ENCODE data around the gene HOXA3.

HOXA3 gene

GRCh38 chr7:27101957-27102580 is 50.3 kb downstream of the HOXA3 start:
- Mint-ChIP-seq H3K4me1 (ENCODE audit: low read depth) (peaks cover 11% of the 10 kb centered on the region), H3K27ac (no peak overlapping the region), H3K27me3 (ENCODE audit: low read depth) (peaks cover 81% of the 10 kb centered on the region), H3K36me3 (ENCODE audit: low read depth) (peaks cover 20% of the 10 kb centered on the region), H3K4me3 (no peak overlapping the region), H3K9me3 (no peaks in the 10 kb centered on the region)

- Mint-ChIP-seq H3K27me3 (ENCODE audit: low read depth) (peaks cover 83% of the 10 kb centered on the region), H3K27ac (no peak overlapping the region), H3K4me3 (no peak overlapping the region), H3K9me3 (no peaks in the 10 kb centered on the region), H3K4me1 (ENCODE audit: low read depth) (peaks cover 11% of the 10 kb centered on the region), H3K36me3 (ENCODE audit: low read depth) (peaks cover 20% of the 10 kb centered on the region)
These were observed 51.0 kb downstream of the HOXA3 start for GRCh38 chr7:27101171-27101956.

GRCh38 chr7:27100694-27101170 is 51.7 kb downstream of the HOXA3 start:
- H3K27ac Mint-ChIP-seq: no peak overlapping the region
- H3K27me3 Mint-ChIP-seq (ENCODE audit: low read depth): peaks cover 83% of the 10 kb centered on the region
- H3K4me3 Mint-ChIP-seq: no peak overlapping the region
- H3K9me3 Mint-ChIP-seq: no peaks in the 10 kb centered on the region
- peaks cover 20% of the 10 kb centered on the region for H3K36me3 Mint-ChIP-seq (ENCODE audit: low read depth)
- H3K4me1 Mint-ChIP-seq (ENCODE audit: low read depth): peaks cover 12% of the 10 kb centered on the region

GRCh38 chr7:27099453-27100370 is 52.7 kb downstream of the HOXA3 start:
- Mint-ChIP-seq H3K4me1 (ENCODE audit: low read depth) (peaks cover 18% of the 10 kb centered on the region), H3K9me3 (no peaks in the 10 kb centered on the region), H3K27ac (no peak overlapping the region), H3K36me3 (ENCODE audit: low read depth) (peaks cover 20% of the 10 kb centered on the region), H3K27me3 (ENCODE audit: low read depth) (peaks cover 85% of the 10 kb centered on the region), H3K4me3 (no peak overlapping the region)

- H3K27ac Mint-ChIP-seq: no peak overlapping the region
- H3K36me3 Mint-ChIP-seq (ENCODE audit: low read depth): peaks cover 20% of the 10 kb centered on the region
- peaks cover 86% of the 10 kb centered on the region for H3K27me3 Mint-ChIP-seq (ENCODE audit: low read depth)
- H3K4me3 Mint-ChIP-seq: no peak overlapping the region
- H3K4me1 Mint-ChIP-seq (ENCODE audit: low read depth): peaks cover 17% of the 10 kb centered on the region
- no peaks in the 10 kb centered on the region for H3K9me3 Mint-ChIP-seq
These were observed 53.6 kb downstream of the HOXA3 start for GRCh38 chr7:27098578-27099451.

- H3K27ac Mint-ChIP-seq: no peak overlapping the region
- H3K27me3 Mint-ChIP-seq (ENCODE audit: low read depth): peaks cover 86% of the 10 kb centered on the region
- H3K36me3 Mint-ChIP-seq (ENCODE audit: low read depth): peaks cover 18% of the 10 kb centered on the region
- peaks cover 14% of the 10 kb centered on the region for H3K4me1 Mint-ChIP-seq (ENCODE audit: low read depth)
- H3K9me3 Mint-ChIP-seq: no peaks in the 10 kb centered on the region
- peak overlapping the region; percentile 71 for H3K4me3 Mint-ChIP-seq
These were observed 54.5 kb downstream of the HOXA3 start for GRCh38 chr7:27097686-27098577.

- peaks cover 87% of the 10 kb centered on the region for H3K27me3 Mint-ChIP-seq (ENCODE audit: low read depth)
- H3K27ac Mint-ChIP-seq: peak overlapping the region; percentile 12
- H3K4me3 Mint-ChIP-seq: peak overlapping the region; percentile 80
- H3K4me1 Mint-ChIP-seq (ENCODE audit: low read depth): peaks cover 12% of the 10 kb centered on the region
- H3K36me3 Mint-ChIP-seq (ENCODE audit: low read depth): peaks cover 15% of the 10 kb centered on the region
- no peaks in the 10 kb centered on the region for H3K9me3 Mint-ChIP-seq
These were observed 55.4 kb downstream of the HOXA3 start for GRCh38 chr7:27096768-27097514.

GRCh38 chr7:27095897-27096767 is 56.3 kb downstream of the HOXA3 start, which contains the start of gene HOXA1:
Gene HOXA1, minus strand, starts transcription at chr7:27096000. Its CDS starts 88 bp downstream, at chr7:27095912.
- peak within 1 kb of the TSS; percentile 73 for H3K27ac Mint-ChIP-seq
- peak within 1 kb of the TSS; percentile 80 for H3K4me3 Mint-ChIP-seq
- H3K4me1 Mint-ChIP-seq (ENCODE audit: low read depth): peaks cover 12% of the 10 kb centered on the region
- H3K36me3 Mint-ChIP-seq (ENCODE audit: low read depth): peaks cover 12% of the 10 kb centered on the region
- peaks cover 87% of the 10 kb centered on the region for H3K27me3 Mint-ChIP-seq (ENCODE audit: low read depth)
- H3K9me3 Mint-ChIP-seq: no peaks in the 10 kb centered on the region

- Mint-ChIP-seq H3K4me3 (peak overlapping the region; percentile 80), H3K36me3 (ENCODE audit: low read depth) (peaks cover 9% of the 10 kb centered on the region), H3K9me3 (no peaks in the 10 kb centered on the region), H3K27me3 (ENCODE audit: low read depth) (peaks cover 87% of the 10 kb centered on the region), H3K27ac (peak overlapping the region; percentile 73), H3K4me1 (ENCODE audit: low read depth) (peaks cover 12% of the 10 kb centered on the region)
These were observed 57.1 kb downstream of the HOXA3 start for GRCh38 chr7:27095050-27095896.

- Mint-ChIP-seq H3K4me1 (ENCODE audit: low read depth) (peaks cover 12% of the 10 kb centered on the region), H3K27ac (no peak overlapping the region), H3K27me3 (ENCODE audit: low read depth) (peaks cover 87% of the 10 kb centered on the region), H3K4me3 (peak overlapping the region; percentile 11), H3K9me3 (no peaks in the 10 kb centered on the region), H3K36me3 (ENCODE audit: low read depth) (peaks cover 6% of the 10 kb centered on the region)
These were observed 57.9 kb downstream of the HOXA3 start for GRCh38 chr7:27094304-27095049.

Measured in T-helper 1 cell treated with Interleukin-12 subunit alpha and Interleukin-12 subunit beta and Interleukin-4 antibody, amounts not matched to agents 30 μg/mL and 1 μg/mL, for 36 hours (primary cell).